Activated CD4-positive, alpha-beta T cell treated with anti-CD3 and anti-CD28 coated beads for 4 hours (primary cell): ENCODE data around the gene CPOX.
"Not testable (repeated sequence)": the region's sequence is repeated elsewhere in the genome, so short reads cannot be mapped to it uniquely, and the experiment has no call there.

Experiments
- DNase-seq, 2 donors: peaks; one replicate each; pipeline ENCODE4 v3.0.0-alpha.2; 2020

CPOX gene

DNA sequence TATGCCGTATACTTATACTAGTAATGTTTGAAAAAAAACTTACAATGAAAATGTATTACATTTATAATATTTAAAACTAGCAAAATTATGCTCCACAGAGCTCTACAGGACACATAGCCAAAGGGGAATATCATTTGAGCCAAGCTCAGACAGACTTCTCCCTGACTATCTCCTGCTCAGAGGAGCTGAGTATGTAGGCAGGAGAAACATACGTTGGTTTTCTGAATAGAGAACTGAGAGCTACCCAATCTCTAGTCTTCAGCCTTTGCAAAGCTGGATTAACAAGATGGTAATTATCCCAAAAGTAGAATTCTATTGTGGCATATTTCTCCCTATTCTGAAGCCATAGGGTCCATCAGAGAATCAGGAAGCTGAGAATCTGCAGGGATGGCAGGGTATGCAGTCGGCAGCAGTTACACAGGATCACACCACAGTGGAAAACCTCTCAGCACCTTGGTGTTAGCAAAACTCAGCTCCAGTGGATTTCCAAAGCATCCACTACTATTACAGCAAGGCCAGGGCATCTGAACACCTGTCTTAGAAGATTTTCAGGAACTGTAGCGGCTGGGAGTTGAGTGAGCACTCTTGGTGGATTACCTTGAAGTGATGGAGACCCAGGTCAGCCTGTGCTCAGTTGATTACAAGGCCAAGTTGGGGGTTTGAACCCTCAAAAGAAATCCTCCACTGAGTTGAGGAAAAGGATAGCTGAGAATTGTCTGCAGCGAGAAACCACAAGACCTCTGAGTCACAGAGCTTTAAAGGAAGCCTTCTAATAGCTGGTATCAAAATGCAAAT lies 31.5 kb downstream of the CPOX start:
- peak in 1 of 2 donors; percentile 20 for DNase-seq

DNA sequence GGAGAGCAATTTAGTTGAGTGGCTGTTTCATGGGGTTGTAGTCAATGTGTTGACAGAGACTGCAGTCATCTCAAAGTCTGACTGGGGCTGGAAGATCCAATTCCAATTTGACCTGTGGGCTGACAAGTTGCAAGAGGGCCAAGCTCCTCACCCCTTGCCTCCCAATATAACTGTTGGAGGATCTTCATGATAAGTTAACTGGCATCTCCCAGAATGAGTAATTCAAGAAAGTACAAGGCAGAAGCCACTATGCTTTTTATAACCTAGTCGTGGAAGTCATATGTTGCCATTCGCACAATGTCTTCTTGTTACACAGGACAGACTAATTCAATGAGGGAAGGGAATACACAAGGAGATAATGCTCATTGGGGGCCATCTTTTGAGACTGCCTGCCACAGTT lies 32.5 kb downstream of the CPOX start:
- DNase-seq = no peak

DNA sequence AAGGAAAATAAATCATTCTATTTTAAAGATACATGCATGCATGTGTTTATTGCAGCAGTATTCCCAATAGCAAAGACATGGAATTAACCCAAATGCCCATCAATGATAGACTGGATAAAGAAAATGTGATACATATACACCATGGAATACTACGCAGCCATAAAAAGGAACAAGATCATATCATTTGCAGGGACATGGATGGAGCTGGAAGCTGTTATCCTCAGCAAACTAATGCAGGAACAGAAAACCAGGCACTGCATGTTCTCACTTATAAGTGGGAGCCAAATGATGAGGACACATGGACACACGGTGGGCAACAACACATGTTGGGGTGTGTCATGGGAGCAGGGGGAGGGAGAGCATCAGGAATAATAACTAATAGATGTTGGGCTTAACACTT lies 33.6 kb downstream of the CPOX start:
- DNase-seq = not testable (repeated sequence)

DNA sequence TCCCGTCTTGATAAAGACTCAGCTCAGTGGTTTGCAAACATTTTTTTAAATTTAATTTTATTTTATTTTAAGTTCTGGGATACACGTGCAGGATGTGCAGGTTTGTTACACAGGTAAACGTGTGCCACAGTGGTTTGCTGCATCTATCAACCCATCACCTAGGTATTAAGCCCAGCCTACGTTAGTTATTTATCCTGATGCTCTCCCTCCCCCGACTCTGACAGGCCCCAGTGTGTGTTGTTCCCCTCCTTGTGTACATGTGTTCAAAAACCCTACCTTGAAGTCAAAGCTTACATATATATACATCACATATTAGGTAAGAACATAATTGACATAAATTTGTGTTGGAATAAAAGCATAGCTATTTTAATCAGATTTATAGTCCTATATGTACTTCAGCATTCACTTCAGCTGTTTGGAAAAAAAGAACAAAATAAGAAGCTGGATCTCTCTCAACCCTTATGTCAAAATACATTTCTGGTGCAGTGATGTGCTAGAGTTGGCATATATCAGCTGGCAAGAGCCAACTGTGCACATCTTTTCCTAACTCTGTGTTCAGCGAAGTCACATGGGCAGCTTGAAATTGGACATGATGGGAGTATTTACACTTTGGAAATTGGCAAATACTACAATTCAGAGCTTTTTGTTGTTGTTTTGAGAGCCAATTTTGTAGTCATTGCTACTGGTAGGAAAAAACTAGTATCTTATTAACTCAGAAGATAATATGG lies 35.1 kb downstream of the CPOX start:
- DNase-seq = no peak

DNA sequence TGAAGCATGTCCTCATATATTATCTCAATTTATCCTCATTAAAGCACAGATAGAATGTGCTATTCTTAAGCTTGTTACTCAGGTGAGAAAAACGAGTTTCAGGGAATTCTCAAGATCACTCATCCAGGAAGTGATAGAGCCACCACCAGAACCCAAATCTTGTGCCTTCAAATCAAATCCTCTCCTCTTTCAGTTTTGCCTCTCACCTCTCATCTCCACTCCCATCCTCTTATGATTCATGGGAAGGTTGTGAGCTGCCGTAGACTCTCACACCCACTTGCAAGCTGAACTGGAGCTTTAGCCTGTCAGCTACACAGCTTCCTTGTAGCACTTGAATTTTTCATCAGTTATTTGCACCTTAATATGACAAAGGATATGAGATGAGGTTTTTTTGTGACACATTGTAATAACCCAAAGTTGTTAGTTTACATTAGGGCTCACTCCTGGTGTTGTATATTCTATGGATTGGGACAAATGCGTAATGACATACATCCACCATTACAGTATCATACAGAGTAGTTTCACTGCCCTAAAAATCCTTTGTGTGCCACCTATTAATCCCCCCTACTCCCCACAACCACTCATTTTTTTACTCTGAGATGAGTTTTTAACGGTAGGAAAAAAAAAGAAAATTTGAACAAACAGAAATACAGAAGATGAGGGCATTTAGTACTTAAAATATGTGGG lies 35.9 kb downstream of the CPOX start:
- DNase-seq = peak; percentile 43 to 50

DNA sequence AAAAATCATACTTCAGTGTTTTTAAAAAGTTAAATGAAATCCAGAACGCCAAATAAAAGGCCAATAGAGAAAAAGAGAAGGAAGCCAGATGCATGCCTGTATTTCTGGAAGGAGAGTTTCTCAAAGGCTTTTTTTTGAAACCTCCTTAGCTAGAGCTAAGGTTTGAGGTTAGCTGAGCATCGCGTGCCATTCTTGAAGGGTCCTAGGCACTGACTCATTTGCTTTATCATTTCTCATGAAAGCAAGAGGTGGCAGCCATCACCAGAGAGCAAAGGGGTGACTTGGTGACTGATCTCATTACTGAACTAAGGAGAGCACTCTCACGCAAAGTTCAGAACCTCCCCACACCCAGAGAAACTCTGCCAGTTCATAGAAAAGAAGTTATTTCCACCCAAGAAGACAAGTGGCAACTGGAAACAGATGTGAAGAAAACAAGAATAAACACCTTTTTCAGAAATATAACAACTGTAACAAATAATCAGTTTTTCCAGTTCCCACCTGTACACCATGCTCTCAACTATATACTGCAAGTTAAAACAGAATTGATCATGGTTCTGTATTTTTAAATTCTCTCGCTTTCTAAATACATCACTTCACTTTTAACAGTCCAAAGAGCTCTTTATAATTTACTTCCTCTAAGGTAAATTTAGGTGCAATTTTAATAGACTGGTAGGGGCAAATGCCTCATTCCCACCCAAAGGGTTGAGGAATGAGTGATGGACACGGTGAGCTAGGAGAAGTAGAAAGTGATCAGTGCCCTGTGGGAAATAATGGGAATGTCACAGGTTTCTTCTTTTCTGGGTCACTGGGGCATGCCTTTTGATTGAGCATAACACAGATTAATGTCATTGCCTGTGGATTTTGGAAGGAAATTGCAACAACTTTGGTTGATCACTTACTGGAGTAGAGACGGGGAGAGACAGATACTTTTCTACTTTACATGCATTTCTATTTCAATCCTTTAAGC lies 37.0 kb downstream of the CPOX start:
- DNase-seq = peak; percentile 72 to 77

DNA sequence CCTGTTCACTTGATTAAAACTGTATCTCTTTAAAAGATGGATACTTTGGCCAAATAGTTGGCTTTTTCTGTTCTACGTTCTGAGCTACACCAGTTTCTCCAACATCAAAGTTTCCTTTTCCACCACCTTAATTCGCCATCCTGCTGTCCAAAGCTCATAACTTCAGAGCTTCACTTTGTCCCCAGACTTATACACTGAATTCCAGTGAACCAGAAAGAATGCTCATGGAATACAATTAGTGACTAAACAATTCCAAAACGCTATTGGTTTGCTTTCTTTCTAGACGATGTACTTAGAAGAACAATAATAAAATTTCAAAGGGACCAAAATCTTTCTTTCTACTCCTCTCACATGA lies 38.4 kb downstream of the CPOX start:
- DNase-seq = no peak

DNA sequence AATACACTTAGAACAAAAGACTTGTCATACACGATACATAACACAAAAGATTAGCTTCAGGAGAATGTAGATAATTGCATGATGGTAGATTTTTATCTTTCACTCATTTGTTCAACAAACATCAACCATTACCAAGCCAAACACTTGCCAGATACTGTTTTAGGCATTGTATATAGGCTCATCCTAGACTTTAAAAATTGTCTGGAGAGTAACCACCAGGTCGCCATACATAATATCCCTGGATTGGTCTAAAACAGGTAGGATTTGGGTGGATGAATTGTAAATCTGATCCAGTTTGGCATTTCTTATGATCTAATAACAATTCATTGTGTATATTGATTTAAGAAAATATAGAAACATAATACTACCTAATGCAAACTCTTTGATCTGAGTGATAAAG lies 38.8 kb downstream of the CPOX start:
- no peak for DNase-seq

DNA sequence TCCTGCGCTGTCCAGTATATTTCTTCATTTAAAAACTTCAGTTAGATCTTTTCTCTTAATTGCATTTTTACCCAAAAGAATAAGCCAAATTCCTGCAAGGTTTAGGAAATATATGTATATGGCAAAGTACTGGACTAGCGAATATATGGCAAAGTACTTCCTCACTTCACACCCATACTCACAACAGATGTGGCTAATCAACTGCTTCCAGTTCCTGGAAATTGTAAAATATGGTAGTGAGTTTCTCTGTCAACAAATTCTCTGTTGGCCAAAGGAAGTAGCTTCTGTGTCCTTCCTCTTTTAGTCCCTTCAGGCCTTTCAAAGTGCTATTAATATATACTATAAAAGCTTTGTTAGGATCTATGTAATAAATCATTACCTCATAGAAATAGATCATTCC lies 39.7 kb downstream of the CPOX start:
- no peak for DNase-seq

DNA sequence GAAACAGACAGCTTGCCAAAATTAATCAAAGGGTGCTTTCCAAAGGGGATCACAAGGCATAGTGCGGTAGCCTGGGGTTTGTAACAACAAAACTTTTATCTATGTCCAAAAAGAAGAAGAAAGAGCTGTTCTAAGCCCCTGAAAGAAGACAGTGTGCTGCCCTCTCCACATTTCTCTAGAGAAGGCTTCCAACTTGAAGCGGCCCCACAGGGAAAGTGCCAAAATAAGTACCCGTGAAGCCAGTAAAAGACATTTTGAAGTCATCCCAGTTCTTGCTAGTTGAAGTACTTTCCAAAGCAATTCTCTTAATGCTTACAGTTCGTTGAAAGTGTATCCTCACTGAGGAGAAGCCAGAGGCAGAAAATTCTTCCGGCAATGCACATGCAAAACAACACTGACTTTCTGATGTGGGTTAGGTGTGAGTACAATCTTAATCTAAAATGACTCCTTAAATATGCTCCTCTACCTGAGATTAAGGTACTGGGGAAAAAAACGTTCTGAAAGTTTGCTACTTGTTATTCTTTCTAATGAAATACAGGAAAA lies 40.3 kb downstream of the CPOX start:
- no peak for DNase-seq

DNA sequence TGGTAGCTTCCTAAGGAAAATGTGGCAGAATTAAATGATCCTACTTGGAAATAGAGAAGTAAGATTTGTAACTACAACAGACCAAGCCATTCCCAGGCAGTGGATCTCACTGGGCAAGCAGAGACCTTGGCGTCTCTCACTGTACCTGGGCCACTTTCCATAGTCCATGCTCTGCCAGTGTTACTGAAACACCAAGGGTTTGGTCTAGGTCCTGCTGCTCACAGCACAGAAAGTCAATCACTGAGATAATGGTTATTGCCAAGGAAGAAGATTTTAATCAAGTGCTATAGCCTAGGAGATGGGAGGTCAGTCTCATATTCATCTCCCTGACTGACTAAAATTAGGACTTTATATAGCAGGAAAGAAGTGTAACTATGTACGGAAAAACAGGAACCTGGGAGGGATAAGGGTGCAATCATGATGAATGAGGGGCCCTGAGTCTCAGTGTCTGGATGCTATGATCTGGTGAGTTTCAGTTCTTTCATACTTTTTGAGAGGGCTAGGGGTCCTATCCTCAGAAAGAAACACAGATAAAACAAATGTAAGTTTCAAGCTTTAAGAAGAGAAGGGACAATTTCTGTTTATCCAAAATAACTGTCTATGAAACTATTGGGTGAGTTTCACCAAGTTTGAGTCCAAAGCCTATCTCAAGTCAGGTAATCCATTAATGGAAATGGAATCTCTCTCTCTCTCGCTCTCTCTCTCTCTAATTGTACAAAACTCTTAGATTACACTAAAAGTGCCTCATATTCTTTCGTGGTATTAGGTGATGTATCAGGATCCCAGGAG lies 41.0 kb downstream of the CPOX start:
- DNase-seq = no peak

DNA sequence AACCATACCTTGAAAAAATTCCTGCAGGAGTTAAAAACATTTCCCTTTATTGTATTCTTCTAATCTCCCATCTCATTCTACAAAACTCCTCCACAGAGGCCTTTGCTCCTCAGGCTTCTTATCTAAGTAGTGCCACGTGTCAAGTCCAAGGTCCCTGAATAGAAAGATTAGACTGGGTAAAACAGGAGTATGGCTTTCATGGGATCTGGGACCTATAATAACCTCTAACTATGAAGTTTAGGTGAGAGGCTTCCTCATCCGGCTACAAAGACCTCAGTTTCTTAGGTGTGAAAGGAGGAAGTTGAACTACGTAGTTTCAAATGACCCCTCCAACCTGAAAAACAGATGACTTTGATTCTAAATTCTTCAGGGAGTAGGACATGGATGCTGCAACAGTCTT lies 41.7 kb downstream of the CPOX start:
- no peak for DNase-seq

DNA sequence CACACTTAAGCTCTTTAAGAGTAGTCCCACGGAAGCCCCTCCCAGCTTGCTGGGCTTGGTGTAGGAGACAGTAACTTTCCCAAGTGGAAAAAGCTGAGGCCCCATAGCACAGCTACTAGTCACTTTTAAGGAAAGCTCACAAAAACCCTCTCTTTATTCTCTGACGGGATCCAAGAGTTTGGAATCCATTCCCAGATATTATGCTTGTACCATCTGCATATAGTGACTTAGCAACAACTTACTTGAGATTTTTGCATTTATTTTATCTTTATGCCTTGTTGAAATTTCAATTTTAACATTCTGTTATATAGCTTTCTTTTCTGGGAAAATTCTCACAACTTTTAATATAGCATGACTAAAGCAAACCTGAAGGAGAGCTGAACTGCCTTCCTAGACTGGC lies 42.2 kb downstream of the CPOX start:
- DNase-seq = no peak

DNA sequence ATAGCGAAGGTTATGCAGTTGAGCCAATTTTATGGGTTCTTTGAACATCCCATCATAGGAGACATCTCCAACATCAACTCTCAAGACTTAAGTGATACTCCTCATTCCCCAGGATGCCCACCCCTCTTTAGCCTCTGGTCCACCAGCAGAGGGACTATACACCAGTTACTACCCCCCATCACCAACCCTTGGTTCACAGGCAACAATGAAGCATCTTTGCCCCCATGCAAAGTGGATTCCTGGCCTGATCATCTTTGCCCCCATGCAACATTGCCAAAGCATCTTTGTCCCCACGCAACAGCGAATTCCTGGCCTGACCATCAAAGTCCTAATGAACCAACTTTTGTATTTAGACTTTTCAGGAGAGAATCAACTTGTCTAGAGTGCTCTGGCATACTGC lies 42.6 kb downstream of the CPOX start:
- no peak for DNase-seq

DNA sequence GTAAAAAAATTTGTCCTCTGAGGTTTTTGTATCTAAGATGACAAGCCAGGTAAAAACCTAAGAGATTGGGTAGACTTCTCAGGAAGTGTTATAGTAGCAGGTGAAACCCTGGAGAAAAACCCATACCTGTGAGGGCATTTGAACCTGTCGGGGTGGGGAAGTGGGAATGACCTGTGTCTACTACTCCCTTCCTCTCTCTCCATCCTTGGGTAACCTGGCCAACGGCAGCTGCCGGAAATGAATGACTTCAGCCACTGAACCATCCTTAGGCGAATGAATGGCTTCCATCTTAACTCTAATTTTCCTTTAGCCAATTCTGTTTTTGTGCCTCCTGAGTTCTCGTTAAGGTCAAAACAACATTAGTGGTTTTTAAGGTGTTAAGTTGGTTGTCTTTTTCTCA lies 44.9 kb downstream of the CPOX start:
- no peak for DNase-seq

DNA sequence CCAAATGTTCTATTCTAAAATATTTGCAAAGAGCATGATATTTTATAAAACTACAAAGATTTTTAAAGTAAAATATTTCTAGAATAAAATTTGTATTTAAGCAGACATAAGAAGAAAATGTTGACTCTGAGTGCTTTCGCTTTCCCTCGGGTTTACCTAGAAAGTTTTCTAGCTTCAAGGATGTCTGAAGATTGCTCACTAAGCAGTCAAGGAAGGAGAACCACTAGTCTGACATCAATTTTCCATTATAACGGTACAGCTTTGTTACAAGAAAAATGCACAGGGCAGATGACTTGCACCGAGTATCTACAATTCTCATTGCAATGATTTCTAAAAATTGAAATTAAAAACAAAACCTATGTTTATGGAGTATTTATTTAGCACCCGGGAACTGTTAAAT lies 47.5 kb downstream of the CPOX start:
- no peak for DNase-seq

DNA sequence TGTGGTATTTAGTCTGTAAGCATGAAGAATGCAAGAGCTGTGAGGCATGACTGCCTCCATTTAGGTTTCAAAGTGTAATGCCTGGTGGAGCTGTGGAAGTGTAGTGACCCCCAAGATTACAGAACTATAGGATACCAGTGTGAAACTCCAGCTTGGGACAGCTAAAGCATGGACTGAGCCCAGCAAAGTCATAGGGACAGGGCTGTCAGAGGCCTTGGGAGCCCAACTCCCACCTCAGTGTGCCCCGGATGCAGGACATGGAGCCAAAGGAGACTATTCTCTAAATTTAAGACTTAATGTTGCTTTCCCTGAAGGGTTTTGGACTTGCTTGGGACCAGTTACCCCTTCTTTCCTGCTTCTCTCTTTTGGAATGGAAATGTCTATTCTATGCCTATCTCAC lies 50.8 kb downstream of the CPOX start:
- DNase-seq = no peak

DNA sequence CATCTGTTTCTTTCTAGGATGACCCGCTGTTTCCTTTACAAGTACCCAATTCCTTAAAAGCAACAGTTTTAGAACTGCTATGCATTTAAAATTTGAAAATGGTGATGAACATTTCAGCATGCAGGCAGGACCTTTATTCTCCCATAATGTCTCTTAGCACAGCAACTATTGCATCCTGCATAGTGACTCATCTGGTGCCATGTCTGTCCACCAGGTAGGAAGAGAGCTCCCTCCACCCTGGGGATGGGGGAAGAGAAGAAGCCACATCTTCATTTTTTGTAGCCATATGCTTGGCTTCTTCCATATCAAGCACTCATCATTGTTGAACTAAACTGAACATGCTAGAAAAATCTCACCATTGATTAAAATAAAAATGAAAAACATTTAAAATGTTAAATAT lies 51.7 kb downstream of the CPOX start:
- DNase-seq = no peak

DNA sequence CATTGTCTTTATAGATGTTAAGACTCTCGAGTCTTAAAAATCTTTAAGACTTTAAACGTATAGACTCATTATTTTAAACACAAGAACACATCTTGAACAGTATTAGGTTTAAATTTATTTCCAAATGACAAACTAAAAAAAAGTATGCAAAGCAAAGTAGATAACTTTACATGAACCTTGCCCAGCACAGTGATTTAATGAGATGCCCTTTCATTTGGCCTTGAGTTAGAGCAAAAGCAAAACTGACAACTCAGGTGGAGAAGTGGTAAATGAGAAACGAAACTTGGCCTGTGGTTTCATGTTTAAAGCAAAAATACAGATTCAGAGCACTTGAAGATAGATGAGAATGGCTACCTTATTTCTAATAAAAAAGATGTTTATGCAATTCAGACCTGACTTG lies 53.1 kb downstream of the CPOX start:
- no peak for DNase-seq

DNA sequence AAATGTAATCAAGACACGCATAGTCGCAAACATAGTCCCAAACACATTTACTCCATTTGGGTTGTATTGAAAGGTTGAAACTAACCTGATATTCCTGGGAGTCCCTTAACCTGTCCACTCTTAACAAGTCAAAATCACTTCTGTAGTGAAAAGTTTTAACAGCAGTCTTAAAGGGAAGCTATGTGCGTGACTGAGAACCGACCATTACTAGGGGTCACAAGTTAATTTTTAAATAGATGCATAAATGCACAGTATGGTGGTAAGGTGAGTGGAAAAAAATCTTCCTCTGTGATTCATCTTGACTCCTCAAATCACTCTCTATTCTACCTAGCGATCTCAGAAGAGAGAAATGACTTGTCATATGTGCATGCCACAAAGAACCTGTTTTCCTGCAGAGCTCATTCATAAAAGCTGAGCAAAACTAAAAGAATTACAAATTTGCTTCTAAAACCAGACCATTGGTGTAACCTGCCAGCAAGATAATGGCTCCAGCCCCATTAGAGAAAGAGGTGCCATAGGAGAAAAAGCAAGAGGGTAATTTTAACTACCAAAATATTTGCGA lies 56.9 kb downstream of the CPOX start:
- no peak for DNase-seq

DNA sequence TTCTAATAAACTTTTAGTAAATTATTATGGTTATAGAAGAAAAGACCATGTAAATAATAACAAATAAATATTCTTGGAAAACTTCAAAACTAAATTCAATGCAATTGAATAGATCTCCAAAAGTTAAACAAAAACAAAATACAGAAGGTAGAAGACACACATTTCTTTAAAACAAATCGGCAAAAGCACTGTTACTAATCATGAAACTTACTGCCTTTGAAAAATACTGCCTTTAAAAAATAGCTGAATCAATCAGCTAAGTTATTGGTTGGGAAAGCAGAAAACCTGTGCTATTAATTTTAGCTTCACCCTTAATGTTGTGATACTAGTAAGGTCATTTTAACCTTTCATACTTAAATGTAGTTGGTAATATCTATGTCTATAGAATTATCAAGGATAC lies 58.7 kb downstream of the CPOX start:
- no peak for DNase-seq
